Prostate gland (tissue), 2 donors: ENCODE data around the gene DPY19L1.
"Not testable (repeated sequence)": the region's sequence is repeated elsewhere in the genome, so short reads cannot be mapped to it uniquely, and the experiment has no call there.

ENCODE experiments used
- CTCF ChIP-seq, 4 experiments: fragments of 200-600 bp in 2 of 4; fragments of 450-650 bp in 2 of 4; sonication (generic) in 2 of 4; IDR thresholded peaks; 1 replicate in 3 of 4; 2 replicates in 1 of 4; pipeline ENCODE4 v1.5.1; 2016 to 2019; ENCODE audit warnings: antibody characterized with exemption in 4 of 4, mild to moderate bottlenecking in 2 of 4, moderate library complexity in 2 of 4
- POLR2A ChIP-seq: fragments of 450-650 bp; IDR thresholded peaks from one replicate; pipeline ENCODE4 v1.6.1; 2016; ENCODE audit warnings: antibody characterized with exemption, mild to moderate bottlenecking
- POLR2AphosphoS5 ChIP-seq: sonication (generic); formaldehyde crosslinking; IDR thresholded peaks from one replicate; pipeline ENCODE4 v1.6.1; 2017; ENCODE audit warnings: antibody characterized with exemption

- TF ChIP-seq POLR2A; POLR2AphosphoS5; CTCF (IDR thresholded peaks at IDR 0.05): not testable (repeated sequence)
Observed at GRCh38 chr7:35057505-35058451, 20.5 kb upstream of the DPY19L1 start.
